Kidney (tissue), 2 donors: ENCODE measurements around the gene FOXD2. TPM values are rescaled to one million over a fixed set of nuclear protein-coding genes. Genes with fewer than 3 reads are reported as not detected.

ENCODE experiments used
- polyA plus RNA-seq: library from polyadenylated mRNA; stranded (reverse); fragments of 350-450 nt; fragmentation: Illumina TruSeq; extraction: RNeasy Lipid Tissue Mini Kit (QIAGEN cat#74804); gene quantifications from one replicate; pipeline ENCODE4 v1.2.3, GENCODE V29; 2014; ENCODE audit warnings: low read depth, low replicate concordance; ENCODE audit not compliant: insufficient read depth
- total RNA-seq: library from RNA; stranded (reverse); fragmentation: NEBNext Ultra II Directional; extraction: Animal tissue kit (Norgen Biotek cat#: 25700); gene quantifications from one replicate; pipeline ENCODE4 v1.2.1, GENCODE V29; 2021
- donor health status: DM: yes; HTN: yes; CAD: no.

FOXD2 gene
- total and polyA plus RNA-seq, 2 donors from 2014 or later = 0.82 to 2.3 TPM

Other genes with a start within 250 kb of the FOXD2 start
- 245 TPM for gene PDZK1IP1, start 248.0 kb upstream of the FOXD2 start, total RNA-seq
- gene PDZK1IP1, start 248.0 kb upstream of the FOXD2 start, polyA plus RNA-seq = 2,553 TPM
- gene TAL1, start 205.8 kb upstream of the FOXD2 start, total RNA-seq = 6.5 TPM
- 3.1 TPM for gene TAL1, start 205.8 kb upstream of the FOXD2 start, polyA plus RNA-seq
- 2.5 TPM for gene STIL, start 123.9 kb upstream of the FOXD2 start, total RNA-seq
- 0.28 TPM for gene STIL, start 123.9 kb upstream of the FOXD2 start, polyA plus RNA-seq
- gene CMPK1, start 104.3 kb upstream of the FOXD2 start, total RNA-seq = 92.1 TPM
- gene CMPK1, start 104.3 kb upstream of the FOXD2 start, polyA plus RNA-seq = 55.8 TPM
- not detected for gene FOXE3, start 21.8 kb upstream of the FOXD2 start, total RNA-seq
- gene FOXE3, start 21.8 kb upstream of the FOXD2 start, polyA plus RNA-seq = 0.19 TPM